GM12878 (cell line): ENCODE measurements around the gene THBD. TPM values are rescaled to one million over a fixed set of nuclear protein-coding genes. Genes with fewer than 3 reads are reported as not detected.
A peak's percentile ranks its signal among the peaks of the same experiment; 100 is the strongest.

Source experiments
- ATAC-seq: fragments of 200-7000 bp; cut with Tn5 transposase; 3 replicates; pipeline ENCODE4 v1.9.1; 2020; ENCODE audit warnings: mild to moderate bottlenecking, moderate library complexity
- BruUV-seq: library from RNA; stranded (reverse); fragments of 400-500 nt; replicated peaks from 2 replicates; lab custom pipeline; 2021; lab: Mats Ljungman, UMichigan
- CTCF ChIA-PET: fragments of 300-600 bp; sonication (Branson Sonifier 250); formaldehyde crosslinking; extraction: SDS; loops from one replicate; lab custom pipeline; 2021; ENCODE audit warnings: inconsistent platforms; lab: Yijun Ruan, JAX
- POLR2A ChIA-PET: fragments of 350-600 bp; formaldehyde crosslinking; extraction: SDS; loops from one replicate; lab custom pipeline; 2021; ENCODE audit warnings: inconsistent platforms; lab: Charles Lee
- RAD21 ChIA-PET: fragments of 300-600 bp; sonication (Branson Sonifier 250); formaldehyde crosslinking; loops from one replicate; lab custom pipeline; 2023; ENCODE audit warnings: antibody characterized with exemption; ENCODE audit not compliant: unreplicated experiment; lab: Charles Lee
- SMC1A ChIA-PET: fragments of 300-600 bp; sonication (Branson Sonifier 250); formaldehyde crosslinking; loops from one replicate; lab custom pipeline; 2023; ENCODE audit not compliant: unreplicated experiment, uncharacterized antibody; lab: Charles Lee
- DNase-seq: peaks from one replicate; pipeline ENCODE4 v3.0.0-alpha.2; 2011; ENCODE audit warnings: low read depth, low spot score
- FAIRE-seq: peaks from 3 replicates; lab custom pipeline; 2011; peaks lifted over from hg19 to GRCh38; lab: Jason Lieb, UNC
- H2AFZ ChIP-seq: 2 replicates; pipeline ENCODE4 v1.6.0; 2011; ENCODE audit warnings: low read depth, low read length, control low read depth; ENCODE audit not compliant: control insufficient read depth
- H3K27ac ChIP-seq: 2 replicates; pipeline ENCODE4 v1.5.1; 2011; ENCODE audit warnings: control low read depth; ENCODE audit not compliant: control insufficient read depth, insufficient read depth
- H3K27me3 ChIP-seq, 2 experiments: replicated peaks in 1 of 2; 2 replicates each; pipeline versions ENCODE4 v1.6.0 to v1.6.1; 2011; ENCODE audit warnings: low read length in 1 of 2; ENCODE audit not compliant: control insufficient read depth in 2 of 2, insufficient read depth in 2 of 2
- H3K36me3 ChIP-seq, 2 experiments: 2 replicates each; pipeline ENCODE4 v1.5.1; 2011; ENCODE audit warnings: low read length in 1 of 2; ENCODE audit not compliant: control insufficient read depth in 2 of 2, insufficient read depth in 2 of 2
- H3K4me1 ChIP-seq: 2 replicates; pipeline ENCODE4 v1.6.1; 2011; ENCODE audit warnings: mild to moderate bottlenecking, low read length, moderate library complexity, mixed read lengths; ENCODE audit not compliant: control insufficient read depth, insufficient read depth
- H3K4me2 ChIP-seq: 2 replicates; pipeline ENCODE4 v1.6.0; 2011; ENCODE audit warnings: control low read depth; ENCODE audit not compliant: control insufficient read depth, insufficient read depth
- H3K4me3 ChIP-seq: fragments of 200-600 bp; sonication (generic); 2 replicates; pipeline ENCODE4 v1.5.1; 2016
- H3K79me2 ChIP-seq: 2 replicates; pipeline ENCODE4 v1.6.0; 2011; ENCODE audit warnings: low read length; ENCODE audit not compliant: control insufficient read depth, insufficient read depth
- H3K9ac ChIP-seq: 2 replicates; pipeline ENCODE4 v1.8.0; 2011; ENCODE audit warnings: low read length, control low read depth, mixed read lengths; ENCODE audit not compliant: control insufficient read depth, insufficient read depth
- H3K9me3 ChIP-seq: replicated peaks from 3 replicates; pipeline ENCODE4 v1.5.1; 2011; ENCODE audit warnings: mild to moderate bottlenecking, low read length; ENCODE audit not compliant: control insufficient read depth, insufficient read depth
- H4K20me1 ChIP-seq: 2 replicates; pipeline ENCODE4 v1.6.0; 2011; ENCODE audit not compliant: control insufficient read depth, insufficient read depth
- BHLHE40 ChIP-seq, 2 experiments: fragments of 450-650 bp in 1 of 2; IDR thresholded peaks; 2 replicates each; pipeline ENCODE4 v1.6.1; 2011 to 2017; ENCODE audit warnings: low read depth in 2 of 2, borderline replicate concordance in 1 of 2, improper control_type of control experiment in 1 of 2, low read length in 1 of 2, mild to moderate bottlenecking in 1 of 2
- NR2C2 ChIP-seq: IDR thresholded peaks from 2 replicates; pipeline ENCODE4 v1.6.1; 2011; ENCODE audit warnings: borderline replicate concordance, low read depth; ENCODE audit not compliant: control insufficient read depth, insufficient read length
- NR2F1 ChIP-seq: fragments of 450-650 bp; conservative IDR thresholded peaks from 2 replicates; pipeline ENCODE4 v1.6.1; 2017; ENCODE audit warnings: mild to moderate bottlenecking
- ZNF687 ChIP-seq: fragments of 450-650 bp; IDR thresholded peaks from 2 replicates; pipeline ENCODE4 v1.6.1; 2017; ENCODE audit warnings: mild to moderate bottlenecking, moderate library complexity
- WGBS: methylation state at CpG from one replicate; pipeline ENCODE4 v1.1.6; 2016; ENCODE audit warnings: low lambda C conversion rate; ENCODE audit not compliant: insufficient replicate concordance, insufficient coverage; ENCODE audit errors: missing lambda C conversion rate; 5-methylcytosine and 5-hydroxymethylcytosine counted together
- in situ Hi-C: fragments of 300-500 bp; cut with MboI; formaldehyde crosslinking; loops from 9 replicates; pipeline ENCODE4 v1.14.3; 2018; ENCODE audit warnings: mixed read lengths
- intact Hi-C: fragments of 100-400 bp; cut with micrococcal nuclease; formaldehyde crosslinking; loops from one replicate; pipeline ENCODE4 v1.14.2; 2022; ENCODE audit not compliant: unreplicated experiment
- polyA plus RNA-seq, 11 experiments: library from polyadenylated mRNA; depleted of rRNA in 4 of 11; unstranded in 6 of 11; stranded (reverse) in 5 of 11; fragments of >200 nt; fragmentation: Nextera tagmentation in 4 of 11; fragmentation: Illumina TruSeq in 1 of 11; extraction: Ambion mirVana in 4 of 11; extraction: Trizol in 1 of 11; gene quantifications; 1 replicate in 1 of 11; 2 replicates in 10 of 11; pipeline versions ENCODE4 v1.2.1 to v1.2.3, GENCODE V29; 2011 to 2016; ENCODE audit warnings: inconsistent platforms in 2 of 11, missing spikeins in 2 of 11, low read depth in 1 of 11
- total RNA-seq, 4 experiments: library from RNA; depleted of rRNA in 3 of 4; stranded (reverse); fragments of >200 nt in 3 of 4; fragmentation: Illumina TruSeq in 1 of 4; extraction: Trizol in 1 of 4; gene quantifications; 2 replicates each; pipeline versions ENCODE4 v1.2.1 to v1.2.3, GENCODE V29; 2013 to 2021

THBD gene
- total and polyA plus RNA-seq, 10 of the 15 experiments (the other 5 are each of a cell fraction or from before 2014, with no cell fraction given): not detected

- peak; percentile 46; the same call in 1 of the 2 replicates for TF ChIP-seq ZNF687
Measured at GRCh38 chr20:23086056-23086566, 36.6 kb upstream of the THBD start, which contains the start of gene CD93 (continued).

GRCh38 chr20:23085436-23086055, 36.1 kb upstream of the THBD start:
- Histone ChIP-seq H3K27me3 (peaks cover 0 to 3% of the 10 kb centered on the region in 2 experiments; a peak in 1 of 4 replicates), H3K4me1 (peaks cover 14% of the 10 kb centered on the region), H4K20me1 (no peaks in the 10 kb centered on the region), H3K9me3 (no peaks in the 10 kb centered on the region), H3K79me2 (no peaks in the 10 kb centered on the region), H3K27ac (no peak overlapping the region), H3K4me3 (no peak overlapping the region), H3K36me3 (no peaks in the 10 kb centered on the region), H2AFZ (peak overlapping the region; percentile 44; the same call in 1 of the 2 replicates), H3K4me2 (no peak overlapping the region; the same call in 1 of the 2 replicates), H3K9ac (no peak overlapping the region)
- ChIA-PET POLR2A (interaction anchor here (0.8 to 1.4 kb wide), 3 partner anchors 31 to 264 kb away, joined by 3 to 5 read pairs (median 3); no protein-coding TSS in a partner anchor), RAD21 (interaction anchor here (1.0 to 2.6 kb wide), 8 partner anchors 11 to 394 kb away, joined by 3 to 9 read pairs (median 3); no protein-coding TSS in a partner anchor), SMC1A (interaction anchor here (0.7 to 2.4 kb wide), 10 partner anchors 17 to 150 kb away, joined by 3 to 10 read pairs (median 6); no protein-coding TSS in a partner anchor), CTCF (interaction anchor here (1.4 to 2.0 kb wide), 3 partner anchors 30 to 116 kb away, joined by 3 to 6 read pairs (median 6); no protein-coding TSS in a partner anchor)
- DNase-seq: no peak
- 44% methylated on average over 18 of the region's 23 CpGs for WGBS
- no peak for FAIRE-seq
- no peak for ATAC-seq
- no TSS peak for BruUV-seq
- intact Hi-C loops (no loop called here), in situ Hi-C loops (no loop called here)
- TF ChIP-seq ZNF687: peak; percentile 46; the same call in 1 of the 2 replicates
- TF ChIP-seq NR2F1: peak; percentile 27; the same call in 1 of the 2 replicates
- TF ChIP-seq BHLHE40 (IDR thresholded peaks at IDR 0.05; ENCODE audit: borderline replicate concordance in 1 of 2, low read depth in 2 of 2, low read length in 1 of 2): peak in 1 of 2 experiments; percentile 44; a peak in 1 of 4 replicates
- no peak for TF ChIP-seq NR2C2
